Neural cell (in vitro differentiated cells): Measurements from ENCODE around the gene ITGAE. TPM values are rescaled to one million over a fixed set of nuclear protein-coding genes. Genes with fewer than 3 reads are reported as not detected.

Experiments
- H2AFZ ChIP-seq: fragments of 200-600, 300-800 bp; sonication (generic), shearing (Covaris generic); 2 replicates; pipeline ENCODE4 v1.6.0; 2014; ENCODE audit warnings: low read depth, mild to moderate bottlenecking, antibody characterized with exemption, low read length, moderate library complexity
- H3F3A ChIP-seq: fragments of 200-600 bp; shearing (Covaris generic); 2 replicates; pipeline ENCODE4 v1.6.1; 2016; ENCODE audit warnings: mild to moderate bottlenecking, moderate library complexity, mixed read lengths, antibody characterized with exemption, low read length; ENCODE audit not compliant: insufficient read depth, poor library complexity, severe bottlenecking
- H3K27ac ChIP-seq: fragments of 200-600, 300-800 bp; sonication (generic), shearing (Covaris generic); 2 replicates; pipeline ENCODE4 v1.5.1; 2014; ENCODE audit warnings: mild to moderate bottlenecking, low read length, moderate library complexity
- H3K27me3 ChIP-seq: fragments of 300-800, 200-600 bp; sonication (generic), shearing (Covaris generic); 2 replicates; pipeline ENCODE4 v1.6.0; 2014; ENCODE audit warnings: mild to moderate bottlenecking, low read depth, low read length, moderate library complexity; ENCODE audit not compliant: insufficient read depth
- H3K36me3 ChIP-seq: fragments of 300-800, 200-600 bp; sonication (generic), shearing (Covaris generic); 2 replicates; pipeline ENCODE4 v1.5.1; 2014; ENCODE audit warnings: mild to moderate bottlenecking, antibody characterized with exemption, low read length, moderate library complexity; ENCODE audit not compliant: insufficient read depth
- H3K4me2 ChIP-seq: fragments of 300-800, 200-600 bp; sonication (generic), shearing (Covaris generic); 2 replicates; pipeline ENCODE4 v1.6.0; 2014; ENCODE audit warnings: mild to moderate bottlenecking, low read length
- H3K4me3 ChIP-seq: fragments of 300-800, 200-600 bp; sonication (generic), shearing (Covaris generic); 2 replicates; pipeline ENCODE4 v1.5.1; 2014; ENCODE audit warnings: mild to moderate bottlenecking, low read length, moderate library complexity
- H3K79me2 ChIP-seq: fragments of 200-600 bp; shearing (Covaris generic); replicated peaks from 2 replicates; pipeline ENCODE4 v1.6.0; 2014; ENCODE audit warnings: mild to moderate bottlenecking, low read length, moderate library complexity; ENCODE audit not compliant: insufficient read depth
- H3K9ac ChIP-seq: fragments of 300-800, 200-600 bp; sonication (generic), shearing (Covaris generic); 2 replicates; pipeline ENCODE4 v1.6.1; 2016; ENCODE audit warnings: mild to moderate bottlenecking, low read length, mixed read lengths
- H3K9me2 ChIP-seq: fragments of 200-600 bp; shearing (Covaris generic); 2 replicates; pipeline ENCODE4 v1.6.1; 2016; ENCODE audit warnings: mild to moderate bottlenecking, low read length, mixed read lengths; ENCODE audit not compliant: insufficient read depth
- H3K9me3 ChIP-seq: fragments of 200-600, 300-800 bp; sonication (generic), shearing (Covaris generic); 2 replicates; pipeline ENCODE4 v1.6.1; 2016; ENCODE audit warnings: mild to moderate bottlenecking, mixed run types, low read length, moderate library complexity, mixed read lengths
- H4K20me1 ChIP-seq: fragments of 200-600 bp; shearing (Covaris generic); 2 replicates; pipeline ENCODE4 v1.6.1; 2016; ENCODE audit warnings: mild to moderate bottlenecking, mixed run types; ENCODE audit not compliant: insufficient read depth
- CTCF ChIP-seq: fragments of 450-650 bp; IDR thresholded peaks from 2 replicates; pipeline ENCODE4 v1.5.1; 2014; ENCODE audit warnings: antibody characterized with exemption, mild to moderate bottlenecking, moderate library complexity; ENCODE audit not compliant: poor library complexity, severe bottlenecking
- EP300 ChIP-seq: fragments of 450-650 bp; conservative IDR thresholded peaks from 2 replicates; pipeline ENCODE4 v1.6.1; 2014; ENCODE audit warnings: antibody characterized with exemption, mild to moderate bottlenecking, moderate library complexity; ENCODE audit not compliant: poor library complexity, severe bottlenecking
- EZH2 ChIP-seq: fragments of 200-600, 300-800 bp; shearing (Covaris generic), sonication (generic); IDR thresholded peaks from 2 replicates; pipeline ENCODE4 v1.6.1; 2014; ENCODE audit warnings: antibody characterized with exemption, low read length, borderline replicate concordance, mild to moderate bottlenecking; ENCODE audit not compliant: insufficient read depth, poor library complexity, severe bottlenecking
- MXI1 ChIP-seq: fragments of 450-650 bp; conservative IDR thresholded peaks from 2 replicates; pipeline ENCODE4 v1.6.1; 2014; ENCODE audit warnings: antibody characterized with exemption, mild to moderate bottlenecking; ENCODE audit not compliant: poor library complexity, severe bottlenecking
- POLR2AphosphoS5 ChIP-seq: IDR thresholded peaks from 2 replicates; pipeline ENCODE4 v1.6.1; 2012
- RAD21 ChIP-seq: fragments of 450-650 bp; conservative IDR thresholded peaks from 2 replicates; pipeline ENCODE4 v1.6.1; 2014; ENCODE audit warnings: antibody characterized with exemption, mild to moderate bottlenecking, moderate library complexity
- SMC3 ChIP-seq: fragments of 450-650 bp; conservative IDR thresholded peaks from 2 replicates; pipeline ENCODE4 v1.6.1; 2014; ENCODE audit warnings: antibody characterized with exemption, mild to moderate bottlenecking, moderate library complexity; ENCODE audit not compliant: poor library complexity
- TAF1 ChIP-seq: IDR thresholded peaks from 2 replicates; pipeline ENCODE4 v1.6.1; 2012; ENCODE audit warnings: low read depth
- polyA plus RNA-seq: library from polyadenylated mRNA; depleted of rRNA; stranded (reverse); fragments of >200 nt; gene quantifications from 2 replicates; pipeline ENCODE4 v1.2.3, GENCODE V29; 2014
- TF ChIP-seq, protein P1 (sequence below): IDR thresholded peaks from 2 replicates; pipeline ENCODE4 v1.6.1; 2012; ENCODE audit warnings: borderline replicate concordance

ITGAE gene
- polyA plus RNA-seq, 1 donor from 2014 or later = 169 TPM

DNA sequence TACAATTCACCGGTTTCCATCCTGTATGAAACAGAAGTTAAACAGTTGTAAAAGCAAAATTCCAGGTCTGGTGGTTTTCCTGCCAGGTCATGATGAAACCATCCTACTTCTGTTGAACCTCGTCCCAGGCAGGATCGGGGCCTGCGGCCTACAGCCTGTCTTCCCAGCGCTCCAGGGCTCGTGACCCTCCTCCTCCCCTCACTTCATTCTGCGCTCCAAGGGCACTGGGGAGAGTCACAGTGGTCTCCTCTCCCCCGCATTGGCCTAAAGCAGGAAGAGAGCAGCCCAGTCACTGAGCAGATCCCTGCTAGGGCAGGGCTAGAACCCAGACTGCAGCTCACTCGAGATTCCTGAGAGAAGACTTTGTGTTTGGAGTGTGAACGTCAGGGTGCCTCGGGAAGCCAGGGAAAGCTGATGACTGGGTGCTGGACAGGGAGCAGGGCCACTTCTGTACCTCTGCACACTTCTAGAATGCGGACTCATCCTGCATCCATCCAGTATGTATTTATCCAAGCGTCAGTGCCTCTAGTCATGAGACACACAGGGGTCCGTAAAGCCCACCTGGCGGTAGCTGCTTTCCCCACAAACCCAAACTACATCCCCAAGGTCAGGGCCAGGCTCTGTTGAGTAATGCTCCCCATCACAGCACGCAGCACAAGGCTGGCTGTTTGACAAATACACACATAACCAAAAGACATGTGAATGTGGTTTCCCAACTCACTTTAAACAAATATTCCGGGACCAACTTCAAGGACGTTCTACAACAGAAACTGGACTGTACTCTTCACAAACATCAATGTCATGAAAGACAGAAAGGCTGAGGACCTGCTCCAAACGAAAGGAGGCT lies 1.7 kb upstream of the ITGAE start:
- Histone ChIP-seq H4K20me1 (no peaks in the 10 kb centered on the region), H3K4me3 (no peak overlapping the region)

GRCh38 chr17:3801792-3802191 lies 804 bp upstream of the ITGAE start:
- no peak overlapping the region for H3K27ac ChIP-seq
- TF ChIP-seq POLR2AphosphoS5 (no peak), CTCF (no peak), SMC3 (no peak), EP300 (no peak), TAF1 (no peak)
- TF ChIP-seq, protein P1, sequence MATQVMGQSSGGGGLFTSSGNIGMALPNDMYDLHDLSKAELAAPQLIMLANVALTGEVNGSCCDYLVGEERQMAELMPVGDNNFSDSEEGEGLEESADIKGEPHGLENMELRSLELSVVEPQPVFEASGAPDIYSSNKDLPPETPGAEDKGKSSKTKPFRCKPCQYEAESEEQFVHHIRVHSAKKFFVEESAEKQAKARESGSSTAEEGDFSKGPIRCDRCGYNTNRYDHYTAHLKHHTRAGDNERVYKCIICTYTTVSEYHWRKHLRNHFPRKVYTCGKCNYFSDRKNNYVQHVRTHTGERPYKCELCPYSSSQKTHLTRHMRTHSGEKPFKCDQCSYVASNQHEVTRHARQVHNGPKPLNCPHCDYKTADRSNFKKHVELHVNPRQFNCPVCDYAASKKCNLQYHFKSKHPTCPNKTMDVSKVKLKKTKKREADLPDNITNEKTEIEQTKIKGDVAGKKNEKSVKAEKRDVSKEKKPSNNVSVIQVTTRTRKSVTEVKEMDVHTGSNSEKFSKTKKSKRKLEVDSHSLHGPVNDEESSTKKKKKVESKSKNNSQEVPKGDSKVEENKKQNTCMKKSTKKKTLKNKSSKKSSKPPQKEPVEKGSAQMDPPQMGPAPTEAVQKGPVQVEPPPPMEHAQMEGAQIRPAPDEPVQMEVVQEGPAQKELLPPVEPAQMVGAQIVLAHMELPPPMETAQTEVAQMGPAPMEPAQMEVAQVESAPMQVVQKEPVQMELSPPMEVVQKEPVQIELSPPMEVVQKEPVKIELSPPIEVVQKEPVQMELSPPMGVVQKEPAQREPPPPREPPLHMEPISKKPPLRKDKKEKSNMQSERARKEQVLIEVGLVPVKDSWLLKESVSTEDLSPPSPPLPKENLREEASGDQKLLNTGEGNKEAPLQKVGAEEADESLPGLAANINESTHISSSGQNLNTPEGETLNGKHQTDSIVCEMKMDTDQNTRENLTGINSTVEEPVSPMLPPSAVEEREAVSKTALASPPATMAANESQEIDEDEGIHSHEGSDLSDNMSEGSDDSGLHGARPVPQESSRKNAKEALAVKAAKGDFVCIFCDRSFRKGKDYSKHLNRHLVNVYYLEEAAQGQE = no peak
- H3K36me3 ChIP-seq = no peaks in the 10 kb centered on the region
- H3K9ac ChIP-seq = no peak overlapping the region
- no peaks in the 10 kb centered on the region for H3F3A ChIP-seq
- H3K4me2 ChIP-seq = no peak overlapping the region
- H3K27me3 ChIP-seq = no peaks in the 10 kb centered on the region
- no peak overlapping the region for H3K4me3 ChIP-seq
- H3K79me2 ChIP-seq = no peaks in the 10 kb centered on the region
- no peaks in the 10 kb centered on the region for H4K20me1 ChIP-seq
- no peaks in the 10 kb centered on the region for H3K9me2 ChIP-seq
- no peak overlapping the region for H2AFZ ChIP-seq
- H3K9me3 ChIP-seq = no peaks in the 10 kb centered on the region

More for the DNA sequence above, 1.7 kb upstream of the ITGAE start:
- no peaks in the 10 kb centered on the region for H3K79me2 ChIP-seq
- no peak overlapping the region for H3K9ac ChIP-seq
- no peak for TF ChIP-seq CTCF
- TF ChIP-seq EP300 = no peak
- TF ChIP-seq RAD21 = no peak
- TF ChIP-seq SMC3 = no peak
- TF ChIP-seq TAF1 = no peak
- no peak for TF ChIP-seq POLR2AphosphoS5
- no peak for TF ChIP-seq EZH2
- TF ChIP-seq, protein P1 = no peak
- no peak for TF ChIP-seq MXI1
- H3K27me3 ChIP-seq = no peaks in the 10 kb centered on the region
- no peaks in the 10 kb centered on the region for H3K36me3 ChIP-seq
- H3F3A ChIP-seq = no peaks in the 10 kb centered on the region
- H3K4me2 ChIP-seq = no peak overlapping the region
- no peaks in the 10 kb centered on the region for H3K9me2 ChIP-seq
- H2AFZ ChIP-seq = no peak overlapping the region
- no peaks in the 10 kb centered on the region for H3K9me3 ChIP-seq
- no peak overlapping the region for H3K27ac ChIP-seq
